Psoas muscle (tissue), 8 donors: ENCODE data around the gene UNC5B. TPM values are rescaled to one million over a fixed set of nuclear protein-coding genes. Genes with fewer than 3 reads are reported as not detected.

Source experiments
- ATAC-seq, 4 donors: fragments of 200-7000 bp; cut with Tn5 transposase; one replicate each; pipeline ENCODE4 v1.9.1; 2020; ENCODE audit warnings: moderate library complexity in 3 of 4, mild to moderate bottlenecking in 2 of 4
- DNase-seq, 2 donors: peaks; one replicate each; pipeline ENCODE4 v3.0.0-alpha.2; 2020
- H3K27ac ChIP-seq: fragments of 200-600 bp; one replicate; pipeline ENCODE4 v1.8.0; 2022
- H3K27me3 ChIP-seq, 3 donors: fragments of 200-600 bp in 1 of 3; one replicate each; pipeline versions ENCODE4 v1.6.1 to v1.8.0; 2013 to 2022; ENCODE audit warnings: low read length in 2 of 3, mild to moderate bottlenecking in 2 of 3, moderate library complexity in 1 of 3; ENCODE audit not compliant: insufficient read depth in 3 of 3
- H3K36me3 ChIP-seq, 2 donors: fragments of 200-600 bp in 1 of 2; one replicate each; pipeline versions ENCODE4 v1.6.1 to v1.8.0; 2013 to 2022; ENCODE audit warnings: low read depth in 1 of 2, mild to moderate bottlenecking in 1 of 2, moderate library complexity in 1 of 2; ENCODE audit not compliant: insufficient read depth in 1 of 2
- H3K4me1 ChIP-seq: fragments of 200-600 bp; one replicate; pipeline ENCODE4 v1.8.0; 2022
- H3K4me3 ChIP-seq: fragments of 200-600 bp; one replicate; pipeline ENCODE4 v1.8.0; 2022; ENCODE audit warnings: mild to moderate bottlenecking
- H3K9me3 ChIP-seq: fragments of 200-600 bp; one replicate; pipeline ENCODE4 v1.8.0; 2022
- WGBS, 3 donors: extraction: QIAGEN DNeasy Blood & Tissue Kit; methylation state at CpG; one replicate each; pipeline versions ENCODE4 v1.1.6 to v1.1.7; 2013; 5-methylcytosine and 5-hydroxymethylcytosine counted together
- intact Hi-C, 2 donors: fragments of 100-400 bp; cut with DNase I; formaldehyde crosslinking; loops; one replicate each; pipeline versions ENCODE4 v1.11.0 to v1.14.2; 2022
- polyA plus RNA-seq, 3 donors: library from polyadenylated mRNA; stranded (reverse); fragments of 200-250 nt; gene quantifications; one replicate each; pipeline ENCODE4 v1.2.3, GENCODE V29; 2013
- total RNA-seq, 4 donors: library from RNA; stranded (reverse); fragmentation: NEBNext Ultra II Directional in 2 of 4; extraction: Animal tissue kit (Norgen Biotek cat#: 25700) in 2 of 4; gene quantifications; one replicate each; pipeline versions ENCODE4 v1.2.1 to v1.2.4, GENCODE V29; 2021 to 2023
- TF ChIP-seq, protein P1 (sequence below): fragments of 200-600 bp; IDR thresholded peaks from one replicate; pipeline ENCODE4 v1.8.0; 2022; ENCODE audit warnings: antibody characterized with exemption
- donor health status: healthy with polysubstance abuse.
- donor health status: DM: no; HTN: no; CAD: no; lungs with moderate emphysema.
- donor health status: Bipolar disorder and iron deficiency.
- donor health status: healthy.
- donor health status: DM: yes; HTN: yes; CAD: no.
- donor health status: DM: no; HTN: no; CAD: no.
- donor health status: DM: no; HTN: no; CAD: no.
- donor health status: DM: yes; HTN: yes; CAD: no.

The UNC5B gene
- total and polyA plus RNA-seq, 7 donors = 0.65 to 5.7 (median 1.3) TPM

DNA sequence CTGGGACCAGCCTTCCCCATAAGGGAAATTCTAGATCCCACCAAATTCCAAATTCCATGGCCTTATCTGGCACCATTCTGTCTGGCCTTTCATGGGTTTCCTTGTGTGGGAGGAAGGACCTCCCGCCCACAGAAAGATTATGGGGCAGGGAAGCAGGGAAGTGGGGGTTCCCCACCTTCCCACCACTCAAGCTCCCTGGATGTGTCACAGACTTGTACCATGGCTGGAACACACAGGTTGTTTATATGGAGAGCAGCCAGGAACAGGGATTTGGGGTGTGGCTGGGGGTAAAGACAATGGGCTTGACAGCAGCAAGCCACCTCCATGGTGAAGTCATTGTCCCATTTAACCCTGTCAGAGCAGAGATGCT is 18.3 kb downstream of the UNC5B start:
- DNase-seq = no peak
- 65 to 96% (median 84%) methylated on average over 1 of the region's 1 CpG for WGBS, 3 donors
- H3K27me3 ChIP-seq = no peaks in the 10 kb centered on the region
- H3K4me1 ChIP-seq = peaks cover 30% of the 10 kb centered on the region
- no peak overlapping the region for H3K4me3 ChIP-seq
- no peak overlapping the region for H3K27ac ChIP-seq
- ATAC-seq = no peak
- no peaks in the 10 kb centered on the region for H3K9me3 ChIP-seq
- no peaks in the 10 kb centered on the region for H3K36me3 ChIP-seq
- TF ChIP-seq, protein P1, sequence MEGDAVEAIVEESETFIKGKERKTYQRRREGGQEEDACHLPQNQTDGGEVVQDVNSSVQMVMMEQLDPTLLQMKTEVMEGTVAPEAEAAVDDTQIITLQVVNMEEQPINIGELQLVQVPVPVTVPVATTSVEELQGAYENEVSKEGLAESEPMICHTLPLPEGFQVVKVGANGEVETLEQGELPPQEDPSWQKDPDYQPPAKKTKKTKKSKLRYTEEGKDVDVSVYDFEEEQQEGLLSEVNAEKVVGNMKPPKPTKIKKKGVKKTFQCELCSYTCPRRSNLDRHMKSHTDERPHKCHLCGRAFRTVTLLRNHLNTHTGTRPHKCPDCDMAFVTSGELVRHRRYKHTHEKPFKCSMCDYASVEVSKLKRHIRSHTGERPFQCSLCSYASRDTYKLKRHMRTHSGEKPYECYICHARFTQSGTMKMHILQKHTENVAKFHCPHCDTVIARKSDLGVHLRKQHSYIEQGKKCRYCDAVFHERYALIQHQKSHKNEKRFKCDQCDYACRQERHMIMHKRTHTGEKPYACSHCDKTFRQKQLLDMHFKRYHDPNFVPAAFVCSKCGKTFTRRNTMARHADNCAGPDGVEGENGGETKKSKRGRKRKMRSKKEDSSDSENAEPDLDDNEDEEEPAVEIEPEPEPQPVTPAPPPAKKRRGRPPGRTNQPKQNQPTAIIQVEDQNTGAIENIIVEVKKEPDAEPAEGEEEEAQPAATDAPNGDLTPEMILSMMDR = no peak
- intact Hi-C loops = no loop called here

DNA sequence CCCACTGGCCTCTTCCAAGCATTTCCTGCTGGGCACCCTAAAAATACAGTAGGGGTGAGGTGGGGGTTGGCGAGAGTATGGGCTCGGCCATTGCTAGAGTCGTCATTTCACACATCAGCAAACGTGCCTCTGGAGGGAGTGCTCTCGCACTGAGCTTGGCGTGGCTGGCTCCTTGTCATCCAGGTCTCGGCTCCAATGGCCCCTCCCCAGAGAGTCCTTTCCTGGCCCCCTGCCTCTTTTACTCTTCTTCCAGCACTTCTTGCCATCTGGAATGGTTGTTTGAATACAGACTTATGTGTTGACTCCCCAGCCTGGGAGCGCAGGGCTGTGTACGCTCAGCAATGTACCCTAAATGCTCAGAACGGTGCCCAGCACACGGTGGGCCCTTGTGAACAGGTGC is 18.8 kb downstream of the UNC5B start:
- Histone ChIP-seq H3K4me3 (no peak overlapping the region), H3K4me1 (peaks cover 32% of the 10 kb centered on the region), H3K36me3 (no peaks in the 10 kb centered on the region), H3K9me3 (no peaks in the 10 kb centered on the region), H3K27ac (no peak overlapping the region), H3K27me3 (no peaks in the 10 kb centered on the region)
- intact Hi-C loops = no loop called here
- DNase-seq = no peak
- 63 to 88% (median 64%) methylated on average over 11 of the region's 11 CpGs for WGBS, 3 donors
- TF ChIP-seq, protein P1 = no peak
- no peak for ATAC-seq

DNA sequence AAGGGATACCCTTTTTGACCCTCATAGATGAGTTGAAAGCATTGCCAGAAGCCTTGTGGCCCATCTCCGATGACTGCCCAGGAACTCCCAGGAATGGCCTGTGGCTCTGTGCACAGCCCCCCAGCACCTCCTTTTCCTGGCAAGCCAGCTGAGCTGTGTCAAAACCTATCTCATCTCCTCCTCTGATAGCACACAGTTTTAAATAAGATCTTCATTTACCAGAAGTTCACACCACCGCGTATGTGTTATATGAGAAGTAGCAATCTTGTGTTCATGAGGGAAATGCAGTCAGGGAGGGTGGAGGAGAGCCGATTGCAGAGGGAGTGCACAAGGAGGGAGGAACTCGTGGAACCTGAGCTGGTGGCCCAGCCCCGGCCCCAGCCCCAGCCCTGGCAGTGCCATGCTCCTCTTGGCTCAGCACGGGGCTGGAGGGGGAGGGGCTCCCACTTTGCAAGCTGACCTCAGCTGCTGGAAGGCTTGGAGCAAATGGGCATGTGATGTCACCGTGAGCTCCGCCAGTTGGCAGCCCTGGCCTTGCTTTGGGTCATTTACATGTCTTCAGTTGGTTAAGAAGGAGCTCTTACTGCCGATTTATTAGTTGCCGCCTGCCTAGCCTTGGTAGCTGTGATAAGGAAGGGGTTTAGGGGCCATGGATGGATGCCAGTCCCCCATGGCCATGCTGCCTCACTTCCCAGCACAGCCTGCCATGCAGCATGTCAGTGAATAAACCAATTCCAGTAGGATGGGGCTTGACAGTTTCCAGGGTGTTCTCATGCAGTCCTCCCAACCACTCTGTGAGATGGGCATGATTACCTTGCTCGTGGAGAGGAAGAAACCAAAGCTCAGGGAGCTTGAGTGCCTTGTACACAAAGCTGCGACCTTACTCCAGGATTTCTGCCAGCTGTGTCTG is 20.0 kb downstream of the UNC5B start:
- Histone ChIP-seq H3K27ac (peak overlapping the region; percentile 82), H3K4me1 (peaks cover 36% of the 10 kb centered on the region), H3K4me3 (peak overlapping the region; percentile 32), H3K9me3 (no peaks in the 10 kb centered on the region), H3K27me3 (peaks cover 0 to 2% (median 0%) of the 10 kb centered on the region in 3 donors), H3K36me3 (no peaks in the 10 kb centered on the region)
- DNase-seq = peak; percentile 84 to 96
- ATAC-seq = peak; percentile 94 to 98 (median 96)
- intact Hi-C loops = no loop called here
- TF ChIP-seq, protein P1 = no peak
- 28 to 40% (median 32%) methylated on average over 13 of the region's 13 CpGs for WGBS, 3 donors

DNA sequence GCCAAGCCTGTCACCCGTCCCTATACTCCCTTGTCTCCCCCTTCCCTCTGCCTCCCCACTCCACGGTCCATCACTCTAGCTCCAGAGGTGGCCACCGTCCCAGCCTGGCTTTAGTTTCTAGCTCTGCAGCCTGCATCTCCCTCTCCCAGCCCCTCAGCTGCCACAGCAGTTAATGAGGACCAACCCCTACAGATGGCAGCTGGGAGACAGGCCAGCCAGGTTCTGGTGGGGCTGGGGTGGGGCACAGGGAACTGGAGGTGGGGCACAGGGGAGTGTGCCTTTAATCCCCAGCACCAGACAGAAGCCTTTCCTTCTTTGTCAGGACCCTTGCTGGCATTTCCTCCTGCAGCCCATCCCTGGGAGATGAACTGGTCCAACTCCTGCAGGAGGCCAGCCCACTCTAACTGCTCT is 21.1 kb downstream of the UNC5B start:
- 54 to 62% (median 59%) methylated on average over 3 of the region's 3 CpGs for WGBS, 3 donors
- H3K27ac ChIP-seq = no peak overlapping the region

More for the DNA sequence above, 21.1 kb downstream of the UNC5B start:
- TF ChIP-seq, protein P1 = no peak
- H3K4me1 ChIP-seq = peaks cover 36% of the 10 kb centered on the region
- peaks cover 0 to 2% (median 0%) of the 10 kb centered on the region in 3 donors for H3K27me3 ChIP-seq
- ATAC-seq (no peak), DNase-seq (no peak)
- H3K9me3 ChIP-seq = no peaks in the 10 kb centered on the region
- intact Hi-C loops = no loop called here
- no peaks in the 10 kb centered on the region for H3K36me3 ChIP-seq
- H3K4me3 ChIP-seq = no peak overlapping the region
